PC-3 (cell line): Measurements from ENCODE around the gene CADM4. TPM values are rescaled to one million over a fixed set of nuclear protein-coding genes. Genes with fewer than 3 reads are reported as not detected.

Experiments
- ATAC-seq: fragments of 200-7000 bp; cut with Tn5 transposase; 2 replicates; pipeline ENCODE4 v1.9.1; 2020; ENCODE audit warnings: mild to moderate bottlenecking, moderate library complexity
- BruUV-seq: library from RNA; stranded (reverse); fragments of 400-500 nt; replicated peaks from 2 replicates; lab custom pipeline; 2021; lab: Mats Ljungman, UMichigan
- CTCF ChIA-PET: fragments of 300-600 bp; sonication (Branson Sonifier 250); formaldehyde crosslinking; loops from one replicate; lab custom pipeline; 2022; ENCODE audit warnings: antibody characterized with exemption; lab: Charles Lee
- POLR2A ChIA-PET: fragments of 300-600 bp; sonication (Branson Sonifier 250); formaldehyde crosslinking; loops from one replicate; lab custom pipeline; 2022; ENCODE audit warnings: antibody characterized with exemption; ENCODE audit not compliant: unreplicated experiment; lab: Charles Lee
- DNase-seq: peaks from one replicate; pipeline ENCODE4 v3.0.0-alpha.2; 2015
- H2AFZ ChIP-seq: fragments of 300-600 bp; sonication (generic); 2 replicates; pipeline ENCODE4 v1.6.0; 2016; ENCODE audit warnings: antibody characterized with exemption, low read length
- H3F3A ChIP-seq: fragments of 300-600 bp; sonication (generic); one replicate; pipeline ENCODE4 v1.6.0; 2017; ENCODE audit warnings: antibody characterized with exemption, low read length, control low read depth, mild to moderate bottlenecking; ENCODE audit not compliant: unreplicated experiment
- H3K27ac ChIP-seq: fragments of 300-600 bp; sonication (generic); 2 replicates; pipeline ENCODE4 v1.5.1; 2016; ENCODE audit warnings: mild to moderate bottlenecking, low read length
- H3K27me3 ChIP-seq: fragments of 300-600 bp; sonication (generic); 2 replicates; pipeline ENCODE4 v1.6.1; 2016; ENCODE audit warnings: low read length, mixed read lengths
- H3K36me3 ChIP-seq: fragments of 300-600 bp; sonication (generic); 2 replicates; pipeline ENCODE4 v1.6.1; 2016; ENCODE audit warnings: low read depth, mixed run types, low read length, mixed read lengths
- H3K4me1 ChIP-seq: fragments of 300-600 bp; sonication (generic); 2 replicates; pipeline ENCODE4 v1.5.1; 2016; ENCODE audit warnings: low read length; ENCODE audit not compliant: insufficient read depth
- H3K4me2 ChIP-seq: fragments of 300-600 bp; sonication (generic); 2 replicates; pipeline ENCODE4 v1.6.0; 2016; ENCODE audit warnings: low read length
- H3K4me3 ChIP-seq: fragments of 300-600 bp; sonication (generic); 2 replicates; pipeline ENCODE4 v1.5.1; 2016; ENCODE audit warnings: mild to moderate bottlenecking, low read length, mixed read lengths
- H3K79me2 ChIP-seq: fragments of 300-600 bp; sonication (generic); 2 replicates; pipeline ENCODE4 v1.6.1; 2017; ENCODE audit warnings: low read length, mixed read lengths
- H3K9ac ChIP-seq: fragments of 300-600 bp; sonication (generic); 2 replicates; pipeline ENCODE4 v1.6.0; 2016; ENCODE audit warnings: mild to moderate bottlenecking, low read length
- H3K9me2 ChIP-seq: fragments of 300-600 bp; sonication (generic); replicated peaks from 2 replicates; pipeline ENCODE4 v1.6.1; 2016; ENCODE audit warnings: mixed run types, low read length, mixed read lengths
- H3K9me3 ChIP-seq: fragments of 300-600 bp; sonication (generic); 2 replicates; pipeline ENCODE4 v1.6.1; 2016; ENCODE audit warnings: low read length, mixed read lengths
- H4K20me1 ChIP-seq: fragments of 300-600 bp; sonication (generic); 2 replicates; pipeline ENCODE4 v1.6.1; 2016; ENCODE audit warnings: low read length, mixed read lengths
- EZH2 ChIP-seq: fragments of 300-600 bp; sonication (generic); IDR thresholded peaks from one replicate; pipeline ENCODE4 v1.6.1; 2017; ENCODE audit warnings: antibody characterized with exemption, mild to moderate bottlenecking, low read length; ENCODE audit not compliant: unreplicated experiment
- EZH2phosphoT487 ChIP-seq: fragments of 300-600 bp; sonication (generic); IDR thresholded peaks from 2 replicates; pipeline ENCODE4 v1.6.1; 2018; ENCODE audit warnings: mild to moderate bottlenecking, antibody characterized with exemption, low read length, borderline replicate concordance
- intact Hi-C: fragments of 100-400 bp; cut with micrococcal nuclease; formaldehyde crosslinking; loops from 2 replicates; pipeline ENCODE4 v1.9.0; 2023
- total RNA-seq: library from RNA; depleted of rRNA; stranded (reverse); fragments of >200 nt; gene quantifications from 2 replicates; pipeline ENCODE4 v1.2.3, GENCODE V29; 2014
- TF ChIP-seq, protein P1 (sequence below): fragments of 300-600 bp; sonication (generic); conservative IDR thresholded peaks from 2 replicates; pipeline ENCODE4 v1.5.1; 2017; ENCODE audit warnings: antibody characterized with exemption, low read depth, mild to moderate bottlenecking, low read length

CADM4 gene
- total RNA-seq, 1 experiment from 2014 or later, result 13.7 TPM

GRCh38 chr19:43599635-43600295 lies 39.9 kb downstream of the CADM4 start:
- Histone ChIP-seq H3K4me1 (peaks cover 14% of the 10 kb centered on the region), H3K9ac (no peak overlapping the region), H2AFZ (no peak overlapping the region), H3F3A (no peaks in the 10 kb centered on the region), H3K79me2 (peaks cover 37% of the 10 kb centered on the region), H3K9me2 (no peaks in the 10 kb centered on the region), H3K4me2 (no peak overlapping the region), H3K9me3 (no peaks in the 10 kb centered on the region), H4K20me1 (no peaks in the 10 kb centered on the region), H3K36me3 (no peaks in the 10 kb centered on the region; the same call in 1 of the 2 replicates), H3K27ac (no peak overlapping the region), H3K27me3 (no peaks in the 10 kb centered on the region), H3K4me3 (no peak overlapping the region)
- DNase-seq, result no peak
- TF ChIP-seq EZH2 (no peak), EZH2phosphoT487 (no peak)
- TF ChIP-seq, protein P1, sequence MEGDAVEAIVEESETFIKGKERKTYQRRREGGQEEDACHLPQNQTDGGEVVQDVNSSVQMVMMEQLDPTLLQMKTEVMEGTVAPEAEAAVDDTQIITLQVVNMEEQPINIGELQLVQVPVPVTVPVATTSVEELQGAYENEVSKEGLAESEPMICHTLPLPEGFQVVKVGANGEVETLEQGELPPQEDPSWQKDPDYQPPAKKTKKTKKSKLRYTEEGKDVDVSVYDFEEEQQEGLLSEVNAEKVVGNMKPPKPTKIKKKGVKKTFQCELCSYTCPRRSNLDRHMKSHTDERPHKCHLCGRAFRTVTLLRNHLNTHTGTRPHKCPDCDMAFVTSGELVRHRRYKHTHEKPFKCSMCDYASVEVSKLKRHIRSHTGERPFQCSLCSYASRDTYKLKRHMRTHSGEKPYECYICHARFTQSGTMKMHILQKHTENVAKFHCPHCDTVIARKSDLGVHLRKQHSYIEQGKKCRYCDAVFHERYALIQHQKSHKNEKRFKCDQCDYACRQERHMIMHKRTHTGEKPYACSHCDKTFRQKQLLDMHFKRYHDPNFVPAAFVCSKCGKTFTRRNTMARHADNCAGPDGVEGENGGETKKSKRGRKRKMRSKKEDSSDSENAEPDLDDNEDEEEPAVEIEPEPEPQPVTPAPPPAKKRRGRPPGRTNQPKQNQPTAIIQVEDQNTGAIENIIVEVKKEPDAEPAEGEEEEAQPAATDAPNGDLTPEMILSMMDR, result no peak
- intact Hi-C loops, result no loop called here
- POLR2A ChIA-PET, result interaction anchor here (0.6 kb wide), 1 partner anchor 69 kb away, joined by 3 read pairs; no protein-coding TSS in a partner anchor
- CTCF ChIA-PET, result no interaction called here
- no TSS peak for BruUV-seq
- no peak for ATAC-seq

DNA sequence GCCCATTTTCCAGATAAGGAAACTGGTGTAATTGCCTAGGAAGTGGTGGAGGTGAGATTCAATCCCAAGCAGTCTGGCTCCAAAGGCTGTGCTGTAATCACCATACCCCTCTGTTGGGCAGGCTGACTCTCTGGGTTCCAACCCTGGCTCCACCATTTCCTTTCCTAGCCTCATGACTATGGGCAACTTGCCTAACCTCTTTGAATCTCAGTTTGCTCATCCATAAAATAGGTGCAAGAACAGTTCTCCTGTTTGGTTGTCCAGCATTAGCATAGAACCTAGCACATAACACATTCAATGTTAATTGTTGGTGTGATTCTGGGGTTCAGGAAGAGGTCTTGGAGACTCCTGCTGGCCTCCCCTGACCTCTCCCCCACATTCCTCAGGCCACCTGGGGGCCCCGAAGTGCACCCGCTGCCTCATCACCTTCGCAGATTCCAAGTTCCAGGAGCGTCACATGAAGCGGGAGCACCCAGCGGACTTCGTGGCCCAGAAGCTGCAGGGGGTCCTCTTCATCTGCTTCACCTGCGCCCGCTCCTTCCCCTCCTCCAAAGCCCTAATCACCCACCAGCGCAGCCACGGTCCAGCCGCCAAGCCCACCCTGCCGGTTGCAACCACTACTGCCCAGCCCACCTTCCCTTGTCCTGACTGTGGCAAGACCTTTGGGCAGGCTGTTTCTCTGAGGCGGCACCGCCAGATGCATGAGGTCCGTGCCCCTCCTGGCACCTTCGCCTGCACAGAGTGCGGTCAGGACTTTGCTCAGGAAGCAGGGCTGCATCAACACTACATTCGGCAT lies 41.0 kb downstream of the CADM4 start:
- H3F3A ChIP-seq, result no peaks in the 10 kb centered on the region
- intact Hi-C loops, result no loop called here
- peaks cover 47% of the 10 kb centered on the region for H3K79me2 ChIP-seq
- H3K36me3 ChIP-seq, result no peaks in the 10 kb centered on the region; the same call in 1 of the 2 replicates
- H4K20me1 ChIP-seq, result no peaks in the 10 kb centered on the region
- TF ChIP-seq EZH2, result no peak
- TF ChIP-seq, protein P1, result no peak
- no peak for TF ChIP-seq EZH2phosphoT487
- peaks cover 14% of the 10 kb centered on the region for H3K4me1 ChIP-seq
- no peak overlapping the region for H3K27ac ChIP-seq
- H3K9me3 ChIP-seq, result no peaks in the 10 kb centered on the region
- ATAC-seq (no peak), DNase-seq (no peak)
- H2AFZ ChIP-seq, result no peak overlapping the region
- no peaks in the 10 kb centered on the region for H3K9me2 ChIP-seq
- H3K27me3 ChIP-seq, result no peaks in the 10 kb centered on the region
- H3K9ac ChIP-seq, result no peak overlapping the region
- no TSS peak for BruUV-seq
- ChIA-PET CTCF (no interaction called here), POLR2A (no interaction called here)
- H3K4me2 ChIP-seq, result peak overlapping the region; percentile 91
- H3K4me3 ChIP-seq, result peak overlapping the region; percentile 78; the same call in 1 of the 2 replicates
